Naive thymus-derived CD4-positive, alpha-beta T cell (primary cell): ENCODE measurements around the gene EPOP. TPM values are rescaled to one million over a fixed set of nuclear protein-coding genes. Genes with fewer than 3 reads are reported as not detected.
"Not testable (repeated sequence)": the region's sequence is repeated elsewhere in the genome, so short reads cannot be mapped to it uniquely, and the experiment has no call there.

Experiments
- ATAC-seq: fragments of 150-1000 bp; cut with Tn5 transposase; 2 replicates; pipeline ENCODE4 v1.10.0; 2021; ENCODE audit warnings: mild to moderate bottlenecking, moderate library complexity
- CTCF ChIA-PET: fragments of 350-600 bp; sonication (Branson Sonifier 250); formaldehyde crosslinking; loops from one replicate; lab custom pipeline; 2021; ENCODE audit warnings: antibody characterized with exemption; lab: Charles Lee
- POLR2A ChIA-PET: fragments of 350-600 bp; sonication (Branson Sonifier 250); formaldehyde crosslinking; loops from one replicate; lab custom pipeline; 2021; ENCODE audit warnings: antibody characterized with exemption, inconsistent platforms; lab: Charles Lee
- DNase-seq, 9 donors: peaks; one replicate each; pipeline versions ENCODE4 v3.0.0 to v3.0.0-alpha.2; 2020 to 2022; ENCODE audit warnings: mixed read lengths in 1 of 9
- H3K27ac ChIP-seq: one replicate; pipeline ENCODE4 v1.7.0; 2013; ENCODE audit warnings: mild to moderate bottlenecking, low read depth, low read length, moderate library complexity
- H3K27me3 ChIP-seq, 2 donors: one replicate each; pipeline ENCODE4 v1.7.0; 2013; ENCODE audit warnings: low read length in 2 of 2, mild to moderate bottlenecking in 2 of 2, moderate library complexity in 2 of 2; ENCODE audit not compliant: control insufficient read depth in 2 of 2, insufficient read depth in 2 of 2
- H3K36me3 ChIP-seq, 3 experiments: 1 replicate in 2 of 3; 2 replicates in 1 of 3; pipeline ENCODE4 v1.7.0; 2013; ENCODE audit warnings: low read length in 3 of 3, mild to moderate bottlenecking in 3 of 3, moderate library complexity in 1 of 3; ENCODE audit not compliant: insufficient read depth in 3 of 3, control insufficient read depth in 2 of 3
- H3K4me1 ChIP-seq, 2 donors: one replicate each; pipeline ENCODE4 v1.7.0; 2013; ENCODE audit warnings: low read length in 2 of 2, mild to moderate bottlenecking in 2 of 2, moderate library complexity in 1 of 2; ENCODE audit not compliant: control insufficient read depth in 2 of 2, insufficient read depth in 2 of 2
- H3K4me3 ChIP-seq: 2 replicates; pipeline ENCODE4 v1.7.0; 2013; ENCODE audit warnings: mild to moderate bottlenecking, low read length
- H3K9me3 ChIP-seq, 3 experiments: 1 replicate in 2 of 3; 2 replicates in 1 of 3; pipeline ENCODE4 v1.7.0; 2013; ENCODE audit warnings: low read length in 3 of 3; ENCODE audit not compliant: control insufficient read depth in 2 of 3
- H3K27ac Mint-ChIP-seq, 9 donors: one replicate each; pipeline ENCODE4 v1.8.0; 2020 to 2022; ENCODE audit warnings: mixed read lengths in 9 of 9, mild to moderate bottlenecking in 8 of 9, moderate library complexity in 5 of 9, inconsistent platforms in 2 of 9
- H3K27me3 Mint-ChIP-seq, 5 donors: one replicate each; pipeline ENCODE4 v1.8.0; 2021 to 2022; ENCODE audit warnings: mixed read lengths in 5 of 5, mild to moderate bottlenecking in 1 of 5
- H3K36me3 Mint-ChIP-seq, 5 donors: one replicate each; pipeline ENCODE4 v1.8.0; 2020 to 2022; ENCODE audit warnings: mixed read lengths in 5 of 5, mild to moderate bottlenecking in 3 of 5, inconsistent platforms in 1 of 5
- H3K4me1 Mint-ChIP-seq, 7 donors: one replicate each; pipeline ENCODE4 v1.8.0; 2020 to 2022; ENCODE audit warnings: mixed read lengths in 7 of 7, mild to moderate bottlenecking in 3 of 7, inconsistent platforms in 1 of 7
- H3K4me3 Mint-ChIP-seq, 10 donors: one replicate each; pipeline ENCODE4 v1.8.0; 2020 to 2022; ENCODE audit warnings: mild to moderate bottlenecking in 10 of 10, mixed read lengths in 10 of 10, moderate library complexity in 6 of 10, inconsistent platforms in 2 of 10
- H3K9me3 Mint-ChIP-seq, 11 donors: one replicate each; pipeline ENCODE4 v1.8.0; 2020 to 2022; ENCODE audit warnings: mixed read lengths in 11 of 11, mild to moderate bottlenecking in 4 of 11, inconsistent platforms in 1 of 11, moderate library complexity in 1 of 11
- intact Hi-C, 2 donors: fragments of 100-400 bp; cut with micrococcal nuclease; formaldehyde crosslinking; loops; one replicate each; pipeline ENCODE4 v1.15.1; 2023
- polyA plus RNA-seq, 2 donors: library from polyadenylated mRNA; unstranded; fragments of 300-500 nt; fragmentation: Illumina TruSeq; gene quantifications; one replicate each; pipeline ENCODE4 v1.2.3, GENCODE V29; 2021
- total RNA-seq, 6 experiments: library from RNA in 5 of 6; stranded (reverse) in 5 of 6; gene quantifications; 1 replicate in 5 of 6; 2 replicates in 1 of 6; pipeline ENCODE4 v1.2.3 and lab custom pipeline; 2021 to 2026

Gene EPOP
- total and polyA plus RNA-seq, 7 experiments from 2014 or later: 0.19 to 13.4 (median 0.34) TPM; not detected in 2

DNA sequence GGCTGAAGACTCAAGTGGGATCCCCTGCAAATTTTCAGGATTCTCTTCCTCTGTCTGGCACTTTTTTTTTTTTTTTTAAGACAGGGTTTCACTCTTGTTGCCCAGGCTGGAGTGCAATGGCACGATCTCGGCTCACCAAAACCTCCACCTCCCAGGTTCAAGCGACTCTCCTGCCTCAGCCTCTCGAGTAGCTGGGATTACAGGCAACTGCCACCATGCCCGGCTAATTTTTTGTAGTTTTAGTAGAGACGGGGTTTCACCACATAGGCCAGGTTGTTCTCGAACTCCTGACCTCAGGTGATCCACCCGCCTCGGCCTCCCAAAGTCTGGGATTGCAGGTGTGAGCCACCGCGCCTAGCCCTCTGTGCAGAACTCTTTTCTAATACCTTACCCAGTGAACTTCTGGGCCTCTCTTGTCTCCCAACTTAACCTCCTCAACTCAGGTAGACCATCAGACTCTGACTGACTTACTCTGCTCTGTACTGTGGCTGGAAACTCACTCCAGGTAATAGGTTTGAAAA lies 24.0 kb downstream of the EPOP start:
- POLR2A ChIA-PET, H3K9me3 Mint-ChIP-seq, intact Hi-C loops, H3K4me1 ChIP-seq, H3K36me3 Mint-ChIP-seq, H3K27ac Mint-ChIP-seq, H3K9me3 ChIP-seq, H3K27ac ChIP-seq, H3K36me3 ChIP-seq, DNase-seq, H3K27me3 ChIP-seq, CTCF ChIA-PET, H3K4me3 Mint-ChIP-seq, ATAC-seq, H3K4me1 Mint-ChIP-seq, H3K4me3 ChIP-seq: not testable (repeated sequence)
- H3K27me3 Mint-ChIP-seq: peaks cover 14 to 40% (median 18%) of the 10 kb centered on the region in 5 donors

DNA sequence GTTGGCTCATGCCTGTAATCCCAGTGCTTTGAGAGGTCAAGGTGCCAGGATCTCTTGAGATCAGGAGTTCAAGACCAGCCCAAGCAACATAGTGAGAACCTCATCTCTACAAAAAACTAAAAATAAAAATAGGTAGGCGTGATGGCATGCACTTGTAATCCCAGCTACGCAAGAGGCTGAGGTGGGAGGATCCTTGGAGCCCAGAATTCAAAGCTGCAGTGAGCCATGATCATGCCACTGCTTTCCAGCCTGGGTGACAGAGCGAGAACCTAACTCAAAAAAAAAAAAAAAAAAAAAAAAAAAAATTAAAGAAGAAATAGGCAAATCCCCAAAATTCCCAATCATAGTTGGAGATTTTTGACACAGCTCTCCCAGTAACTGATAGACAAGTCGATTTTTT lies 36.8 kb downstream of the EPOP start:
- no peak overlapping the region for H3K27ac ChIP-seq
- Mint-ChIP-seq H3K27me3 (peaks cover 21 to 35% (median 29%) of the 10 kb centered on the region in 5 donors), H3K4me1 (no peaks in the 10 kb centered on the region), H3K36me3 (peaks cover 0 to 5% (median 0%) of the 10 kb centered on the region in 5 donors), H3K27ac (no peak overlapping the region), H3K9me3 (peaks cover 0 to 3% (median 0%) of the 10 kb centered on the region in 11 donors), H3K4me3 (no peak overlapping the region)
- ChIA-PET CTCF (interaction anchor here (0.7 kb wide), 1 partner anchor 164 kb away, joined by 4 read pairs; no protein-coding TSS in a partner anchor), POLR2A (no interaction called here)
- intact Hi-C loops: no loop called here
- no peaks in the 10 kb centered on the region for H3K4me1 ChIP-seq
- H3K9me3 ChIP-seq: no peaks in the 10 kb centered on the region
- ATAC-seq: no peak
- no peak for DNase-seq
- H3K4me3 ChIP-seq: no peak overlapping the region
- H3K36me3 ChIP-seq: no peaks in the 10 kb centered on the region
- H3K27me3 ChIP-seq: peaks cover 0 to 4% of the 10 kb centered on the region in 2 donors

DNA sequence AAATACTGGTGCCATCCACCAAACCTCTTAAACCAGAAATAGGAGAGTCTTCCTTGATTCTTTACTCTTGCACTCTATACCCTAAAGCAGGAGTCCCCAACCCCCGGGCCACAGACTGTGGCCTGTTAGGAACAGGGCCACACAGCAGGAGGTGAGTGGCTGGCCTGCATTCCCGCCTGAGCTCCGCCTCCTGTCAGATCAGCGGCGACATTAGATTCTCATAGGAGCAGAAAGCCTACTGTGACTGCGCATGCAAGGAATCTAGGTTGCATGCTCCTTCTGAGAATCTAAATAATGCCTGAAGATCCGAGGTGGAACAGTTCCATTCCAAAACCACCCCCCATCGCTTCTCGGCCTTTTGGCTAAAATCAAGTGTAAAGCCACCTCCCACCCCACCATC lies 38.7 kb downstream of the EPOP start:
- no peak overlapping the region for H3K27ac ChIP-seq
- intact Hi-C loops: no loop called here
- H3K27me3 Mint-ChIP-seq: peaks cover 18 to 35% (median 29%) of the 10 kb centered on the region in 5 donors
- ATAC-seq (no peak), DNase-seq (no peak)
- H3K27ac Mint-ChIP-seq: no peak overlapping the region
- no peaks in the 10 kb centered on the region for H3K4me1 ChIP-seq
- H3K36me3 ChIP-seq: no peaks in the 10 kb centered on the region
- no peaks in the 10 kb centered on the region for H3K4me1 Mint-ChIP-seq
- H3K27me3 ChIP-seq: peaks cover 0 to 4% of the 10 kb centered on the region in 2 donors
- POLR2A ChIA-PET: no interaction called here
- CTCF ChIA-PET: no interaction called here
- no peak overlapping the region for H3K4me3 ChIP-seq
- H3K9me3 Mint-ChIP-seq: peaks cover 0 to 3% (median 0%) of the 10 kb centered on the region in 11 donors
- peaks cover 0 to 5% (median 0%) of the 10 kb centered on the region in 5 donors for H3K36me3 Mint-ChIP-seq
- H3K4me3 Mint-ChIP-seq: no peak overlapping the region
- H3K9me3 ChIP-seq: no peaks in the 10 kb centered on the region

DNA sequence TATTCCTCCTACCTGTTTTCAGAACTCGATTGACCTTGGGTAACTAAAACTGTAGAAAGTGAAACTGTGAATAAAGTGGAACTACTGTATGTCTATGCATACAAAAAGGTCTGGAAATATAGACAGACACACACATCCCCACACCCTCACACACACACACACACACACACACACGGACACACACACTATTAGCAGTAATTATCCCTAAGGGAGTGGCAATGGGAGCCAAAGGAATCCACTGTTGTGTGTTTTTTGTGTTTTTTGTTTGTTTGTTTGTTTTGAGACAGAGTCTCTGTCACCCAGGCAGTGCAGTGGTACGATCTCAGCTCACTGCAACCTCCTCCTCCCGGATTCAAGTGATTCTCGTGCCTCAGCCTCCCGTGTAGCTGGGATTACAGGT lies 42.4 kb downstream of the EPOP start:
- H3K4me1 Mint-ChIP-seq: no peaks in the 10 kb centered on the region
- peaks cover 0 to 3% (median 0%) of the 10 kb centered on the region in 11 donors for H3K9me3 Mint-ChIP-seq
- CTCF ChIA-PET: no interaction called here
- DNase-seq (no peak), ATAC-seq (no peak)
- H3K27ac Mint-ChIP-seq: no peak overlapping the region
- POLR2A ChIA-PET: no interaction called here
- no peak overlapping the region for H3K4me3 Mint-ChIP-seq
- Histone ChIP-seq H3K4me3 (no peak overlapping the region), H3K36me3 (no peaks in the 10 kb centered on the region), H3K9me3 (no peaks in the 10 kb centered on the region), H3K4me1 (no peaks in the 10 kb centered on the region), H3K27me3 (no peaks in the 10 kb centered on the region), H3K27ac (no peak overlapping the region)
- H3K36me3 Mint-ChIP-seq: peaks cover 0 to 5% (median 0%) of the 10 kb centered on the region in 5 donors
- intact Hi-C loops: no loop called here
- H3K27me3 Mint-ChIP-seq: peaks cover 8 to 18% (median 14%) of the 10 kb centered on the region in 5 donors

DNA sequence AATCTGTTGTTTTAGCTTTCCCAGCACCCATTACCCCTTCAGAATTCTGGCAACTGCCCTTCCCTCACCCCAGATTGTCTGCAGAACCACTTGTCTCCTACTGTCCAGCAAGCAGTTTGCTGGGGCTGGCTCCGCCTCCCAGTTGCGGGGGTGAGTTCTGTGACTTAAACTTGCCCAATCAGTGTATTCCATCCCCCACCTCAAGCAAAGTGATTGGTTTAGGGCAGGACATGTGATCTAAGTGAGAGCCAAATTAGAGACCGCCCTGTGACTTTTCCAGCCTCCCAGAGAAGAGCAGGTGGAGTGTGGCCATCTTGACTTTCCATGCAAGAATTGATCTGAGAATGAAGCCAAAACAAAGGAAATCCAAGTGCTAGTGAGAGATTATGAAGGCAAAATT lies 46.3 kb downstream of the EPOP start:
- ATAC-seq (no peak), DNase-seq (no peak)
- ChIA-PET POLR2A (no interaction called here), CTCF (no interaction called here)
- no peak overlapping the region for H3K4me3 Mint-ChIP-seq
- H3K4me1 Mint-ChIP-seq: peaks cover 0 to 4% (median 0%) of the 10 kb centered on the region in 7 donors
- H3K27ac Mint-ChIP-seq: no peak overlapping the region
- intact Hi-C loops: no loop called here
- peaks cover 0 to 2% (median 0%) of the 10 kb centered on the region in 11 donors for H3K9me3 Mint-ChIP-seq
- Histone ChIP-seq H3K27ac (no peak overlapping the region), H3K4me1 (no peaks in the 10 kb centered on the region), H3K4me3 (no peak overlapping the region), H3K9me3 (no peaks in the 10 kb centered on the region), H3K27me3 (no peaks in the 10 kb centered on the region), H3K36me3 (no peaks in the 10 kb centered on the region)
- no peaks in the 10 kb centered on the region for H3K36me3 Mint-ChIP-seq
- H3K27me3 Mint-ChIP-seq: peaks cover 0 to 20% (median 7%) of the 10 kb centered on the region in 5 donors

DNA sequence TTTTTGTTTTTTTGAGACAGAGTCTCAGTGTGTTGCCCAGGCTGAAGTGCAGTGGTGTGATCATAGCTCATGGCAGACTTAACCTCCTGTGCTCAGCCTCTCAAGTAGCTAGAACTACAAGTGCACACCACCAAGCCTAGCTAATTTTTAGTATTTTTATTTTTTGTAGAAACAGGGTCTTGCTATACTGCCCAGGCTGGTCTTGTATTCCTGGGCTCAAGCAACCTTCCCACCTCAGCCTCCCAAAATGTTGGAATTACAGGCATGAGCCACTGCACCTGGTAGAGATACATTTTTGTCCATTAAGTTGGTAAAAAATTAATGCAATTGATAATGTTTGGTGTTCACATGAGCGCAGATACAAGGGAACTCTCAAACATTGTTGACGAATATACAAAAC lies 46.8 kb downstream of the EPOP start:
- CTCF ChIA-PET: no interaction called here
- intact Hi-C loops: no loop called here

DNA sequence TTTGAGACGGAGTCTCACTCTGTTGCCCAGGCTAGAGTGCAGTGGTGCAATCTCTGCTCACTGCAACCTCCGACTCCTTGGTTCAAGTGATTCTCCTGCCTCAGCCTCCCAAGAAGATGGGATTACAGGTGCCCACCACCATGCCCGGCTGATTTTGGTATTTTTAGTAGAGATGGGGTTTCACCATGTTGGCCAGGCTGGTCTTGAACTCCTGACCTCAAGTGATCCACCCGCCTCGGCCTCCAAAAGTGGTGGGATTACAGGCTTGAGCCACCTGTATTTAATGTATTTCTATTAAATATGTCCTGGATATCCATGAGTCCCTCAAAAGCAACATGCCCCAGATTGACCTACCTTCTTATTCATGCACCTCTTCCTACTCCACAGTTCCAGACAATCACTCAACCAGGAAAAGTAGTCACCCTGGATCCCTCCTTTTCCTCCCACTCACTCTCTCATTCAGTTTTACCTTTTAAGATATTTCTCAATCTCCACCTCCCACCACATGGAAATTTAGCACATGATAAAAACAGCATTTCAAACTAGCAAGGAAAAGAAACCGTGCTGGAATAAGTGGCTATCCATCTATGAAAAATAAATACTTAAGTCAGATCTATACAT lies 48.0 kb downstream of the EPOP start:
- H3K36me3 Mint-ChIP-seq, DNase-seq, H3K27ac ChIP-seq, H3K4me3 ChIP-seq, H3K9me3 ChIP-seq, H3K27me3 ChIP-seq, H3K4me1 Mint-ChIP-seq, CTCF ChIA-PET, H3K4me3 Mint-ChIP-seq, ATAC-seq, POLR2A ChIA-PET, H3K4me1 ChIP-seq, H3K9me3 Mint-ChIP-seq, intact Hi-C loops, H3K36me3 ChIP-seq, H3K27ac Mint-ChIP-seq: not testable (repeated sequence)
- H3K27me3 Mint-ChIP-seq: peaks cover 13 to 28% (median 21%) of the 10 kb centered on the region in 5 donors

More for the DNA sequence above, 46.8 kb downstream of the EPOP start:
- Mint-ChIP-seq H3K27ac (no peak overlapping the region), H3K36me3 (no peaks in the 10 kb centered on the region), H3K4me3 (no peak overlapping the region), H3K27me3 (peaks cover 2 to 21% (median 11%) of the 10 kb centered on the region in 5 donors), H3K4me1 (peaks cover 0 to 4% (median 0%) of the 10 kb centered on the region in 7 donors), H3K9me3 (peaks cover 0 to 2% (median 0%) of the 10 kb centered on the region in 11 donors)
- Histone ChIP-seq H3K9me3 (no peaks in the 10 kb centered on the region), H3K4me3 (no peak overlapping the region), H3K36me3 (no peaks in the 10 kb centered on the region), H3K27me3 (no peaks in the 10 kb centered on the region), H3K4me1 (no peaks in the 10 kb centered on the region), H3K27ac (no peak overlapping the region)
- DNase-seq (no peak), ATAC-seq (no peak)
- POLR2A ChIA-PET: no interaction called here
